Embryonic facial prominence (tissue), 1 donor: Measurements from ENCODE around the gene CLCN6.

Experiments
- DNase-seq: peaks from one replicate; pipeline ENCODE4 v3.0.0-alpha.2; 2016; ENCODE audit errors: extremely low spot score

The CLCN6 gene

GRCh38 chr1:11805422-11806306 is at the start of gene CLCN6, which contains the start of gene MTHFR:
TSS of gene CLCN6 (plus strand) at chr1:11806191. CDS start at chr1:11806263, 72 bp downstream.
TSS of gene MTHFR (minus strand) at chr1:11805964. CDS start at chr1:11803116, 2,848 bp downstream.
- DNase-seq: peak; percentile 96

- DNase-seq: no peak
These were observed 48.9 kb upstream of the CLCN6 start for GRCh38 chr1:11757047-11757446.

- DNase-seq: no peak
These were observed 46.2 kb upstream of the CLCN6 start for GRCh38 chr1:11759791-11760190.

GRCh38 chr1:11761285-11761684 is 44.7 kb upstream of the CLCN6 start:
- no peak for DNase-seq

- no peak for DNase-seq
These were observed 44.0 kb upstream of the CLCN6 start, which contains the start of gene C1orf167 for GRCh38 chr1:11761988-11762406. TSS of gene C1orf167 (plus strand) at chr1:11762193. CDS start at chr1:11764401, 2,208 bp downstream.

GRCh38 chr1:11764115-11764514 is 41.9 kb upstream of the CLCN6 start:
- no peak for DNase-seq

- no peak for DNase-seq
These were observed 41.5 kb upstream of the CLCN6 start for GRCh38 chr1:11764519-11764918.

GRCh38 chr1:11765661-11766428 is 40.1 kb upstream of the CLCN6 start:
- DNase-seq: no peak

- no peak for DNase-seq
These were observed 39.6 kb upstream of the CLCN6 start for GRCh38 chr1:11766429-11766776.

GRCh38 chr1:11767922-11768704 is 37.9 kb upstream of the CLCN6 start:
- DNase-seq: no peak

GRCh38 chr1:11768821-11769220 is 37.2 kb upstream of the CLCN6 start:
- no peak for DNase-seq

- DNase-seq: no peak
These were observed 36.7 kb upstream of the CLCN6 start for GRCh38 chr1:11769274-11769673.

- DNase-seq: no peak
These were observed 36.0 kb upstream of the CLCN6 start for GRCh38 chr1:11770011-11770410.

GRCh38 chr1:11771481-11772043 is 34.4 kb upstream of the CLCN6 start:
- DNase-seq: no peak

GRCh38 chr1:11772458-11772857 is 33.5 kb upstream of the CLCN6 start:
- DNase-seq: no peak

GRCh38 chr1:11774753-11775152 is 31.2 kb upstream of the CLCN6 start:
- DNase-seq: no peak

- DNase-seq: no peak
These were observed 28.2 kb upstream of the CLCN6 start for GRCh38 chr1:11777658-11778322.

- no peak for DNase-seq
These were observed 27.7 kb upstream of the CLCN6 start for GRCh38 chr1:11778336-11778735.

- DNase-seq: no peak
These were observed 27.0 kb upstream of the CLCN6 start for GRCh38 chr1:11778844-11779623.

GRCh38 chr1:11779715-11780379 is 26.1 kb upstream of the CLCN6 start:
- no peak for DNase-seq
